ENCODE data around the gene ASGR2.

The ASGR2 gene

DNA sequence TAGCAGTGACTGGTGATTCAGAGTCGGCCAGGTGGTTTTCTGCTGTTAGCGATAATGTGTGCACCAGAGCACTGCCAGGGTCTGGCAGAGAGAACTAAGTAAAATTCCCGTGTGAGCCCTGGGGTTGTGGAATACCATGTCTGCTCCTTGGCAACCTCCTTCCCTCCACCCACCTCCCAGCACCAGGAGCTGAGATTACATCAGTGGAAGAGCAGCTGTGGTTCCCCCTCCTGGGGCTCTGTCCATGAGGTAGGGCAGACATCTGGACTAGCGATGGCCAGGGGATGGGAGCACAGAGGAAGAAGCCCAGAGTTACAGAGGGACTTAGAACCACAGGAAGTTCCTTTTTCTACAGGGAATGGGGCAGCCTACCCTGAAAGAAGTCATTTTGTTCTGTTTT, 50.4 kb downstream of the ASGR2 start:
- DNase-seq (ENCODE audit: low read depth in 2 of 2): no peak

- no peak for DNase-seq (ENCODE audit: low read depth in 2 of 2)
These were observed 51.0 kb downstream of the ASGR2 start for GRCh38 chr17:7063518-7064094.

- peak in 1 of 2 experiments; percentile 17 for DNase-seq (ENCODE audit: low read depth in 2 of 2)
These were observed 54.3 kb downstream of the ASGR2 start for GRCh38 chr17:7060165-7060891.

GRCh38 chr17:7058831-7059447, 55.7 kb downstream of the ASGR2 start:
- DNase-seq (ENCODE audit: low read depth in 2 of 2): no peak

GRCh38 chr17:7056386-7056785, 58.2 kb downstream of the ASGR2 start:
- DNase-seq (ENCODE audit: low read depth in 2 of 2): no peak

Data from fibroblast of skin of left quadriceps (primary cell).